ENCODE measurements around the gene CITED2.

DNA sequence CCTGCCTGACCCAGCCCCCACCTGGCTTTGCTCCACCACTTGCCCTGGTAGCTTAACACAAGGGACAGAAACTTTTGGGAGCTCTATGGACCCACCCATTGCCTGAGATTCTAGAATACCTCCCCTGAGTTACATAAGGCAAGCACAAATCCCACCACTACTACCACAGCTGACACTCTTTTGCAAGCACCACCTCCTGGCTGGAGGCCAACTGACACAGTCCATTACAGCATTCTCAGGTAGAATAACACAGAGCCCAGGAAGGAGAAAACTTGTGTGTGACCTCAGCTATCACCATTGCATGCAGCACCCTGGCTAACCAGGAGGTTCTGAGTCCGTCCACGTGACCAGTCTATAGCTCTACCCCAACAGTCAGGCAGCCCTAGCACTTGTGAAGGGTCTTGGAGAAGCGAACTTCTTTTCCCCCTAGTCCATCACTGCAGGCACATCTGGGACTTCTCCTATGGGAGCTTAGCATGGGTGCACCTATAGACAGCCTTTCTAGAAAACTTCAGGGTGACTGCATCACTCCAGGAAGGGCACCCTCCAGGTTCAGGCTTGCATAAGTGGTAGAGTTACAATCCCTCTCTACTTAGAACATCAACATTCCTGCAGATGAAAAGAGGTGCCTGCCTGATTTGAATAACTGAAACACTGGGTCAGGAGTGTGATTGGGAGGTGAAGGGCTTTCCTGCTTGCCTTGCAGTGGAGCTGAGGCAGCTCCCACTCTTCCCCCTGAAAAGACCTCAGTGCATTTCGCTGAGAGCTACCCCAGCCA, 30.1 kb downstream of the CITED2 start:
- TF ChIP-seq, protein P1, sequence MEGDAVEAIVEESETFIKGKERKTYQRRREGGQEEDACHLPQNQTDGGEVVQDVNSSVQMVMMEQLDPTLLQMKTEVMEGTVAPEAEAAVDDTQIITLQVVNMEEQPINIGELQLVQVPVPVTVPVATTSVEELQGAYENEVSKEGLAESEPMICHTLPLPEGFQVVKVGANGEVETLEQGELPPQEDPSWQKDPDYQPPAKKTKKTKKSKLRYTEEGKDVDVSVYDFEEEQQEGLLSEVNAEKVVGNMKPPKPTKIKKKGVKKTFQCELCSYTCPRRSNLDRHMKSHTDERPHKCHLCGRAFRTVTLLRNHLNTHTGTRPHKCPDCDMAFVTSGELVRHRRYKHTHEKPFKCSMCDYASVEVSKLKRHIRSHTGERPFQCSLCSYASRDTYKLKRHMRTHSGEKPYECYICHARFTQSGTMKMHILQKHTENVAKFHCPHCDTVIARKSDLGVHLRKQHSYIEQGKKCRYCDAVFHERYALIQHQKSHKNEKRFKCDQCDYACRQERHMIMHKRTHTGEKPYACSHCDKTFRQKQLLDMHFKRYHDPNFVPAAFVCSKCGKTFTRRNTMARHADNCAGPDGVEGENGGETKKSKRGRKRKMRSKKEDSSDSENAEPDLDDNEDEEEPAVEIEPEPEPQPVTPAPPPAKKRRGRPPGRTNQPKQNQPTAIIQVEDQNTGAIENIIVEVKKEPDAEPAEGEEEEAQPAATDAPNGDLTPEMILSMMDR (IDR thresholded peaks at IDR 0.05): no peak
- TF ChIP-seq ZFX (IDR thresholded peaks at IDR 0.05; ENCODE audit: borderline replicate concordance): no peak
